HL-60 (cell line): ENCODE results near the gene SLC22A23.

Experiments used
- CTCF ChIP-seq: IDR thresholded peaks from one replicate; pipeline ENCODE4 v1.5.1; 2011; ENCODE audit warnings: low read length, control low read depth, inconsistent platforms; ENCODE audit not compliant: insufficient read depth
- GABPA ChIP-seq: IDR thresholded peaks from 2 replicates; pipeline ENCODE4 v1.6.1; 2012; ENCODE audit warnings: low read depth
- POLR2AphosphoS5 ChIP-seq: IDR thresholded peaks from 2 replicates; pipeline ENCODE4 v1.6.1; 2012; ENCODE audit warnings: low read depth
- REST ChIP-seq: IDR thresholded peaks from 2 replicates; pipeline ENCODE4 v1.6.1; 2012; ENCODE audit warnings: low read depth; ENCODE audit not compliant: insufficient replicate concordance

- TF ChIP-seq REST = no peak
- no peak for TF ChIP-seq CTCF
- no peak for TF ChIP-seq GABPA
- no peak for TF ChIP-seq POLR2AphosphoS5
These were observed 134.4 kb downstream of the SLC22A23 start for GRCh38 chr6:3322366-3322890.
